GM21515 (cell line): ENCODE results near the gene MITF.
A peak's percentile ranks its signal among the peaks of the same experiment; 100 is the strongest.

Experiments
- ATAC-seq: cut with Tn5 transposase; IDR thresholded peaks from one replicate; pipeline ENCODE4 v1.9.1; 2021; ENCODE audit not compliant: unreplicated experiment

Gene MITF

GRCh38 chr3:69739204-69740102 is at the start of gene MITF:
TSS of gene MITF (plus strand) at chr3:69739464. CDS start at chr3:69739598, 134 bp downstream.
- peak; percentile 98 for ATAC-seq

- ATAC-seq: no peak
Measured at GRCh38 chr3:69691860-69692259, 47.4 kb upstream of the MITF start.

- no peak for ATAC-seq
Measured at GRCh38 chr3:69692761-69693160, 46.5 kb upstream of the MITF start.

- ATAC-seq: no peak
Measured at GRCh38 chr3:69695443-69695842, 43.8 kb upstream of the MITF start.

GRCh38 chr3:69695933-69696332 is 43.3 kb upstream of the MITF start:
- no peak for ATAC-seq

- ATAC-seq: no peak
Measured at GRCh38 chr3:69696367-69696766, 42.9 kb upstream of the MITF start.

GRCh38 chr3:69697381-69697780 is 41.9 kb upstream of the MITF start:
- no peak for ATAC-seq

- ATAC-seq: no peak
Measured at GRCh38 chr3:69698728-69699127, 40.5 kb upstream of the MITF start.

- no peak for ATAC-seq
Measured at GRCh38 chr3:69699183-69699582, 40.1 kb upstream of the MITF start.

GRCh38 chr3:69700949-69701348 is 38.3 kb upstream of the MITF start:
- ATAC-seq: no peak

GRCh38 chr3:69710153-69710977 is 28.9 kb upstream of the MITF start:
- ATAC-seq: no peak

- ATAC-seq: no peak
Measured at GRCh38 chr3:69712269-69712668, 27.0 kb upstream of the MITF start.

- no peak for ATAC-seq
Measured at GRCh38 chr3:69712933-69713332, 26.3 kb upstream of the MITF start.

- ATAC-seq: no peak
Measured at GRCh38 chr3:69715204-69715603, 24.1 kb upstream of the MITF start.

GRCh38 chr3:69716119-69716518 is 23.1 kb upstream of the MITF start:
- ATAC-seq: no peak

GRCh38 chr3:69718866-69719586 is 20.2 kb upstream of the MITF start:
- no peak for ATAC-seq

- ATAC-seq: no peak
Measured at GRCh38 chr3:69719587-69720122, 19.6 kb upstream of the MITF start.

GRCh38 chr3:69720824-69721223 is 18.4 kb upstream of the MITF start:
- ATAC-seq: no peak

GRCh38 chr3:69723389-69723788 is 15.9 kb upstream of the MITF start:
- no peak for ATAC-seq

- no peak for ATAC-seq
Measured at GRCh38 chr3:69724722-69725435, 14.4 kb upstream of the MITF start.
